OCI-LY1 (cell line): Measurements from ENCODE around the gene ABCB6.
A peak's percentile ranks its signal among the peaks of the same experiment; 100 is the strongest.

ENCODE experiments used
- H2AFZ ChIP-seq: fragments of 200-600 bp; sonication (generic), shearing (Covaris generic); 2 replicates; pipeline ENCODE4 v1.6.0; 2014; ENCODE audit warnings: antibody characterized with exemption, mild to moderate bottlenecking, low read length
- H3F3A ChIP-seq: fragments of 200-600 bp; sonication (generic), shearing (Covaris generic); 2 replicates; pipeline ENCODE4 v1.6.0; 2014; ENCODE audit warnings: mild to moderate bottlenecking, antibody characterized with exemption, low read length, moderate library complexity; ENCODE audit not compliant: insufficient read depth
- H3K27ac ChIP-seq: fragments of 200-600 bp; sonication (generic); 2 replicates; pipeline ENCODE4 v1.5.1; 2014; ENCODE audit warnings: low read length, mixed run types, mild to moderate bottlenecking, low read depth; ENCODE audit not compliant: poor library complexity, severe bottlenecking
- H3K27me3 ChIP-seq: fragments of 200-600 bp; sonication (generic); 2 replicates; pipeline ENCODE4 v1.6.0; 2014; ENCODE audit warnings: antibody characterized with exemption, mild to moderate bottlenecking, low read length, moderate library complexity; ENCODE audit not compliant: insufficient read depth
- H3K36me3 ChIP-seq: fragments of 200-600 bp; sonication (generic); 2 replicates; pipeline ENCODE4 v1.6.1; 2014; ENCODE audit warnings: mild to moderate bottlenecking, antibody characterized with exemption, low read length, moderate library complexity, mixed read lengths; ENCODE audit not compliant: insufficient read depth
- H3K4me1 ChIP-seq: fragments of 200-600 bp; sonication (generic); 2 replicates; pipeline ENCODE4 v1.5.1; 2014; ENCODE audit warnings: mild to moderate bottlenecking, low read length, moderate library complexity; ENCODE audit not compliant: insufficient read depth, severe bottlenecking
- H3K4me2 ChIP-seq: fragments of 200-600 bp; sonication (generic), shearing (Covaris generic); 2 replicates; pipeline ENCODE4 v1.6.1; 2014; ENCODE audit warnings: low read length
- H3K4me3 ChIP-seq: fragments of 200-600 bp; sonication (generic); 2 replicates; pipeline ENCODE4 v1.5.1; 2014; ENCODE audit warnings: low read length, low read depth, mild to moderate bottlenecking, mixed read lengths; ENCODE audit not compliant: poor library complexity, severe bottlenecking
- H3K79me2 ChIP-seq: fragments of 200-600 bp; shearing (Covaris generic); 2 replicates; pipeline ENCODE4 v1.6.1; 2016; ENCODE audit warnings: mixed run types, low read length, mixed read lengths; ENCODE audit not compliant: insufficient read depth
- H3K9ac ChIP-seq: fragments of 200-600 bp; sonication (generic), shearing (Covaris generic); 2 replicates; pipeline ENCODE4 v1.6.1; 2014; ENCODE audit warnings: mild to moderate bottlenecking, low read length, mixed read lengths
- H3K9me2 ChIP-seq: fragments of 200-600 bp; sonication (generic), shearing (Covaris generic); 2 replicates; pipeline ENCODE4 v1.6.1; 2014; ENCODE audit warnings: low read depth, mild to moderate bottlenecking, low read length, mixed read lengths
- H3K9me3 ChIP-seq: fragments of 200-600 bp; shearing (Covaris generic); 2 replicates; pipeline ENCODE4 v1.6.1; 2014; ENCODE audit warnings: low read length, mixed read lengths
- H4K20me1 ChIP-seq: fragments of 200-600 bp; sonication (generic), shearing (Covaris generic); 2 replicates; pipeline ENCODE4 v1.6.0; 2016; ENCODE audit warnings: mild to moderate bottlenecking, low read length; ENCODE audit not compliant: insufficient read depth
- CTCF ChIP-seq: fragments of 200-600 bp; sonication (generic), shearing (Covaris generic); IDR thresholded peaks from 2 replicates; pipeline ENCODE4 v1.5.1; 2017; ENCODE audit warnings: mild to moderate bottlenecking, antibody characterized with exemption, low read length, moderate library complexity, mixed read lengths
- EZH2 ChIP-seq: fragments of 200-600 bp; sonication (generic), shearing (Covaris generic); IDR thresholded peaks from 2 replicates; pipeline ENCODE4 v1.8.0; 2017; ENCODE audit warnings: borderline replicate concordance, mixed run types, mild to moderate bottlenecking, antibody characterized with exemption, low read length, moderate library complexity, mixed read lengths

The ABCB6 gene

GRCh38 chr2:219179601-219180465, 38.9 kb downstream of the ABCB6 start:
- Histone ChIP-seq H3K9ac (peak overlapping the region; percentile 89; the same call in 1 of the 2 replicates), H3F3A (no peaks in the 10 kb centered on the region; the same call in 1 of the 2 replicates), H3K4me3 (peak overlapping the region; percentile 91), H3K36me3 (peaks cover 51% of the 10 kb centered on the region), H3K4me1 (peaks cover 25% of the 10 kb centered on the region), H4K20me1 (no peaks in the 10 kb centered on the region), H3K79me2 (peaks cover 8% of the 10 kb centered on the region; the same call in 1 of the 2 replicates), H3K9me2 (no peaks in the 10 kb centered on the region), H3K27me3 (no peaks in the 10 kb centered on the region), H2AFZ (no peak overlapping the region), H3K27ac (no peak overlapping the region), H3K9me3 (no peaks in the 10 kb centered on the region), H3K4me2 (peak overlapping the region; percentile 91)
- TF ChIP-seq EZH2: no peak
- TF ChIP-seq CTCF: no peak

GRCh38 chr2:219178377-219179175, 40.2 kb downstream of the ABCB6 start:
- H2AFZ ChIP-seq: no peak overlapping the region
- no peaks in the 10 kb centered on the region for H3K9me3 ChIP-seq
- peaks cover 53% of the 10 kb centered on the region for H3K36me3 ChIP-seq
- peak overlapping the region; percentile 14 for H3K27ac ChIP-seq
- H3F3A ChIP-seq: no peaks in the 10 kb centered on the region; the same call in 1 of the 2 replicates
- no peaks in the 10 kb centered on the region for H3K9me2 ChIP-seq
- TF ChIP-seq EZH2 (no peak), CTCF (no peak)
- peaks cover 8% of the 10 kb centered on the region; the same call in 1 of the 2 replicates for H3K79me2 ChIP-seq
- H3K4me3 ChIP-seq: peak overlapping the region; percentile 91
- H3K9ac ChIP-seq: peak overlapping the region; percentile 89
- H3K27me3 ChIP-seq: no peaks in the 10 kb centered on the region
- no peaks in the 10 kb centered on the region for H4K20me1 ChIP-seq
- H3K4me2 ChIP-seq: peak overlapping the region; percentile 91
- H3K4me1 ChIP-seq: peaks cover 25% of the 10 kb centered on the region

DNA sequence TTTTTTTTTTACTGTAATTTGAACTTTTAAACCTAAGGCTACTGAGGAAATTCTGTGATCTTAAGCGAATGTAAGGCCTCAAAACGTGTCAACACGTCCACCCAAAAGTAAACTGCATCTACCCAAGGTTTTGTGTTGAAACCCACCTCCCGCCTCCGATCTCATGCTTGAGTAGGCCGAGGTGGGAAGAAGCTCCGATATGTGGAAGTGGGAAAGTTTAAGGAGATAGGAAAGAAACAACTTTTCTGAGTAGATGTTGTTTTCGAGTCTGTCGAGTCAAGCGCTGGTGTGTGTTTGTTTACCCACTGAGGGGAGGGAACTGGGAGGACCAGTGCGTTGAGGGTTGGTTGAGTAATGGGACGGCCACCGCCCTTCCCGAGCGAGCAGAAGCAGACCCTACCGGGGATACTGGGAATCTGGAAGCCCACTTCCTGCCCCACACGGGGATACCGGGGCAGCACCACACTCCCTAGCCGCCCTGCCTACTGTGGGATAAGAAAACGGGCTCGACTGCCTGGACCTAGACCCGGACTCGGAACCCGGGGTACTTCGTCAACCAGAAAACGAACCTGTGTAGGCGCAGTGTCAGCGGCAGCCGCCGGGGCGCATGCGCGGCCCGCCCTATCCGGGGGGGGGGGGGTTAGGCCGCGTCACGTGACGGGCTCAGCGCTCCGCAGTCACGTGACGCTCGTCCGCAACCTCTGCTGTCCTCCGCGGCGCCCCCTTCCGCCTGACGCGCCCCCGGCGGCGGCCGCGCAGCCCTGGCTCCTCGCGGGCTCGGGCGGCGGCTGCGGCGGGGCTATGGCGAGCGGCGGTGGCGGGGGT, 41.0 kb downstream of the ABCB6 start, which contains the start of gene RETREG2:
Gene RETREG2, plus strand, starts transcription at position 724 of the 825 bp plus-strand sequence. Its CDS starts 78 bp downstream, at position 802.
- Histone ChIP-seq H3K27ac (peak within 1 kb of the TSS; percentile 93), H3K79me2 (peaks cover 8% of the 10 kb centered on the region; the same call in 1 of the 2 replicates), H3K9me2 (no peaks in the 10 kb centered on the region), H3K27me3 (no peaks in the 10 kb centered on the region), H3F3A (no peaks in the 10 kb centered on the region; the same call in 1 of the 2 replicates), H3K9me3 (no peaks in the 10 kb centered on the region), H4K20me1 (no peaks in the 10 kb centered on the region), H3K4me2 (peak within 1 kb of the TSS; percentile 91), H3K4me1 (peaks cover 25% of the 10 kb centered on the region), H3K4me3 (peak within 1 kb of the TSS; percentile 91), H3K36me3 (peaks cover 45% of the 10 kb centered on the region), H2AFZ (no peak within 1 kb of the TSS), H3K9ac (peak within 1 kb of the TSS; percentile 89)
- no peak for TF ChIP-seq EZH2
